Testis (tissue), 3 donors: Measurements from ENCODE around the gene GCG. TPM values are rescaled to one million over a fixed set of nuclear protein-coding genes. Genes with fewer than 3 reads are reported as not detected.

Experiments
- DNase-seq: peaks from one replicate; pipeline ENCODE4 v3.0.0-alpha.2; 2019
- H3K27ac ChIP-seq, 2 donors: fragments of 200-600 bp; sonication (generic); one replicate each; pipeline ENCODE4 v1.5.1; 2019
- H3K27me3 ChIP-seq: fragments of 200-600 bp; sonication (generic); one replicate; pipeline ENCODE4 v1.5.1; 2019
- H3K36me3 ChIP-seq: fragments of 200-600 bp; sonication (generic); one replicate; pipeline ENCODE4 v1.5.1; 2017; ENCODE audit warnings: low read depth; ENCODE audit errors: missing control alignments
- H3K4me1 ChIP-seq: fragments of 200-600 bp; sonication (generic); one replicate; pipeline ENCODE4 v1.5.1; 2019
- H3K4me3 ChIP-seq, 2 donors: fragments of 200-600 bp; sonication (generic); one replicate each; pipeline ENCODE4 v1.5.1; 2017 to 2019
- H3K9me3 ChIP-seq: fragments of 200-600 bp; sonication (generic); one replicate; pipeline ENCODE4 v1.5.1; 2017
- POLR2A ChIP-seq: fragments of 450-650 bp; IDR thresholded peaks from one replicate; pipeline ENCODE4 v1.6.1; 2017; ENCODE audit warnings: antibody characterized with exemption, mild to moderate bottlenecking, moderate library complexity
- WGBS, 2 donors: methylation state at CpG; one replicate each; pipeline ENCODE4 v1.1.5; 2018; 5-methylcytosine and 5-hydroxymethylcytosine counted together
- intact Hi-C: fragments of 100-400 bp; cut with DNase I; formaldehyde crosslinking; loops from one replicate; pipeline ENCODE4 v1.15.1; 2023; ENCODE audit warnings: low total_unique reads
- polyA plus RNA-seq: library from polyadenylated mRNA; stranded (reverse); fragments of 350-450 nt; fragmentation: Illumina TruSeq; extraction: RNeasy Lipid Tissue Mini Kit (QIAGEN cat#74804); gene quantifications from one replicate; pipeline ENCODE4 v1.2.3, GENCODE V29; 2014; ENCODE audit warnings: low read depth, low replicate concordance; ENCODE audit not compliant: insufficient read depth
- total RNA-seq, 2 donors: library from RNA; depleted of rRNA; stranded (reverse); fragments of >200 nt; gene quantifications; one replicate each; pipeline ENCODE4 v1.2.3, GENCODE V29; 2016
- TF ChIP-seq, protein P1 (sequence below), 3 experiments: fragments of 450-650 bp in 2 of 3; fragments of 200-600 bp in 1 of 3; sonication (generic) in 1 of 3; IDR thresholded peaks; one replicate each; pipeline ENCODE4 v1.5.1; 2016 to 2019; ENCODE audit warnings: antibody characterized with exemption in 3 of 3, mild to moderate bottlenecking in 2 of 3, moderate library complexity in 1 of 3

GCG gene
- total and polyA plus RNA-seq, 3 donors from 2014 or later, result not detected

DNA sequence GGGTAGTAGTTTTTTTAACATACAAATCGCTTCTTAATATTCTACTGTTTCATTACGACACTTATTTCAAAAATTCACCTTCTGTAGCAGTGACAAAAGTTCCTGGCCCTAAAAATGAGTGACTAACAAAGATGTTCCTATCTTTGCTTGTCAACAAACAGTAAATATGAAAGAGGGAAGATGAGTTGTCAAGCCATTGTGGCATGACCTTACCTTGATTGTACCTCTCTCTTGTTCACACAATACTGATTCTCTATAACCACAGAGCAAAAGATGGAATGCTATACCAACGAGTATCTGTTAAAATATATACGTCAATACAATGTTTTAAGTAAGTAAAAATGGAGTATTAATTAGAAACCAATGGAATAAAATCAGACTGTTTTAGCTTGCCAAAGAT, 14.7 kb upstream of the GCG start:
- DNase-seq, result no peak
- H3K9me3 ChIP-seq, result no peaks in the 10 kb centered on the region
- H3K36me3 ChIP-seq, result no peaks in the 10 kb centered on the region
- TF ChIP-seq POLR2A, result no peak
- TF ChIP-seq, protein P1, sequence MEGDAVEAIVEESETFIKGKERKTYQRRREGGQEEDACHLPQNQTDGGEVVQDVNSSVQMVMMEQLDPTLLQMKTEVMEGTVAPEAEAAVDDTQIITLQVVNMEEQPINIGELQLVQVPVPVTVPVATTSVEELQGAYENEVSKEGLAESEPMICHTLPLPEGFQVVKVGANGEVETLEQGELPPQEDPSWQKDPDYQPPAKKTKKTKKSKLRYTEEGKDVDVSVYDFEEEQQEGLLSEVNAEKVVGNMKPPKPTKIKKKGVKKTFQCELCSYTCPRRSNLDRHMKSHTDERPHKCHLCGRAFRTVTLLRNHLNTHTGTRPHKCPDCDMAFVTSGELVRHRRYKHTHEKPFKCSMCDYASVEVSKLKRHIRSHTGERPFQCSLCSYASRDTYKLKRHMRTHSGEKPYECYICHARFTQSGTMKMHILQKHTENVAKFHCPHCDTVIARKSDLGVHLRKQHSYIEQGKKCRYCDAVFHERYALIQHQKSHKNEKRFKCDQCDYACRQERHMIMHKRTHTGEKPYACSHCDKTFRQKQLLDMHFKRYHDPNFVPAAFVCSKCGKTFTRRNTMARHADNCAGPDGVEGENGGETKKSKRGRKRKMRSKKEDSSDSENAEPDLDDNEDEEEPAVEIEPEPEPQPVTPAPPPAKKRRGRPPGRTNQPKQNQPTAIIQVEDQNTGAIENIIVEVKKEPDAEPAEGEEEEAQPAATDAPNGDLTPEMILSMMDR (IDR thresholded peaks at IDR 0.05), result no peak
- no peak overlapping the region for H3K4me3 ChIP-seq
- no peaks in the 10 kb centered on the region for H3K27me3 ChIP-seq
- H3K27ac ChIP-seq, result no peak overlapping the region
- whole genome bisulfite sequencing, 2 donors, result 90 to 95% methylated on average over 4 of the region's 4 CpGs
- intact Hi-C loops, result no loop called here
- no peaks in the 10 kb centered on the region for H3K4me1 ChIP-seq

DNA sequence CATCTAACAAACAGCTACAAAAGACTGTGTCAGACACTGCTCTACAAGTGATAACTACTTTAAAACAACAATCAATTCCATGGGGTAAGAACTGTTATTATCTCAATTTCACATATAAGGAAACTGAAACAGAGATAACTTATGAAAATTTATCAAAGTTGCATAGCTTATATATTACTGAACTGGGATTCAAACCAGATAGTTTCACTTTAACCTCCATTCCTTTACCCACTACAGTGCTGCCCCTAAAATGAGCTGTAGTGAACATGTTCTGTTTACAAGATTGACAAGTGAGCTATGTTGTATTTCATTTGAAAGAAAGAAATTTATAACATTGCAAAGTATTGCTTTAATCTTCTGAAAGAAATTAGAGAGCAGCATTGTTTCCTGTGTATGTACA, 14.1 kb upstream of the GCG start:
- Histone ChIP-seq H3K27ac (no peak overlapping the region), H3K36me3 (no peaks in the 10 kb centered on the region), H3K9me3 (no peaks in the 10 kb centered on the region), H3K4me3 (no peak overlapping the region), H3K4me1 (no peaks in the 10 kb centered on the region), H3K27me3 (no peaks in the 10 kb centered on the region)
- no peak for TF ChIP-seq POLR2A
- TF ChIP-seq, protein P1 (IDR thresholded peaks at IDR 0.05), result no peak
- intact Hi-C loops, result no loop called here
- DNase-seq, result no peak

DNA sequence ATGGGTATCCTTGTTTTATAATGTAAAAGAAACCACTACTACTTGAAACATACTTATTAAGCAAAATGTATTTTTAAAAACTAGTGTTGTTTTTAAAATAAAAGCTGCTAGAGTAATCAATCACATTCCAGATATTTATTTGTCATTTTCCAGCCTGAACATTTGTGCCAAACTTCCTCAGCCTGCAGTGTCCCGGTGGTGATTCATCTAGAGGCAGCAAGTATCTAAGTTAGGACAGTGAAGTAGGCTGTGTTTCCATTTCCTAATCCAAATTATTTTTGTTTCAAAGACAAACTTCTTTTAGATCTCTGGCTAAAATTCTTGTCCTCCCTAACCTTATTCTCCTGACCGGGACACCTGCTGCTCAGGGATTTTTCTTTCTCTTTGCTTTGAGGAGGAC, 12.8 kb upstream of the GCG start:
- Histone ChIP-seq H3K27ac (no peak overlapping the region), H3K9me3 (no peaks in the 10 kb centered on the region), H3K27me3 (no peaks in the 10 kb centered on the region), H3K4me3 (no peak overlapping the region), H3K36me3 (no peaks in the 10 kb centered on the region), H3K4me1 (no peaks in the 10 kb centered on the region)
- WGBS, 2 donors, result 34 to 53% methylated on average over 2 of the region's 2 CpGs
- TF ChIP-seq POLR2A, result no peak
- TF ChIP-seq, protein P1 (IDR thresholded peaks at IDR 0.05), result no peak
- DNase-seq, result no peak
- intact Hi-C loops, result no loop called here

DNA sequence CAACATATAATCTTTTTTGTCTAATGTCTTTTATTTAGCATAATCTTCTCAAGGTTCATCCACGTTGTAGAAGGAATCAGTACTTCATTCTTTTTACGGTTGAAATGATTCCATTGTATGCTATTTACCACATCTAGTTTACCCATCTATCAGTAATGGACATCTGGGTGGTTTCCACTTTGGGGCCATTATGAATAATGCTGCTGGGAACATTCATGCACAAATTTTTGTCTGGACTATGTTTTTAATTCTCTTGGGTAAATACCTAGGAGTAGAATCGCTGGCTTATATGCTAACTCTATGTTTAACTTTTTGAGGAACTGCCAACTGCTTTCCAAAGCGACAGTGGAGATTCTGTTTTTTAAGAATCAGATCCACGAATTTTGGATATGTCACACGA, 7.4 kb upstream of the GCG start:
- WGBS, 2 donors, result 69 to 77% methylated on average over 6 of the region's 6 CpGs
- Histone ChIP-seq H3K4me3 (no peak overlapping the region), H3K27me3 (no peaks in the 10 kb centered on the region), H3K9me3 (no peaks in the 10 kb centered on the region), H3K4me1 (no peaks in the 10 kb centered on the region), H3K27ac (no peak overlapping the region), H3K36me3 (no peaks in the 10 kb centered on the region)
- DNase-seq, result no peak
- intact Hi-C loops, result no loop called here
- no peak for TF ChIP-seq POLR2A
- TF ChIP-seq, protein P1 (IDR thresholded peaks at IDR 0.05), result no peak

DNA sequence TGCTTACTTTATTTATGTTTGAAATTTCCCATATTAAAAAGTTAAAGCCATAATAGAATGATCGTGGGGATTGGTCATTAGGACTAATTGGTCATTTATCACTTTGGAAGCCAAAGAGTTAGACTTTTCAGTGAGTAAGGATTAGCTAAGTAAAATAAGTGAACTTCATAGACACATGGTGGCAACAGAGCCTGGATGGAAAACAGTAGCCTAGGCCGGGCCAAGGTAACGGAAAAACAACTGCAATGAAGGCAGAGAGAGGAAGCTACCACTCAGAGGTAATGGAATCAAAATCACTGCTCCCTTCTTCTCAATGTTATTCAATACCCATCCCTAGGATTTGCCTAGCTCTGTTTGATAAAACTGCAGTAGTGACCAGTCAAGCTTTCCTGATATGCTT, 4.1 kb upstream of the GCG start:
- Histone ChIP-seq H3K4me1 (no peaks in the 10 kb centered on the region), H3K9me3 (no peaks in the 10 kb centered on the region), H3K27ac (no peak overlapping the region), H3K27me3 (no peaks in the 10 kb centered on the region), H3K4me3 (no peak overlapping the region), H3K36me3 (no peaks in the 10 kb centered on the region)
- TF ChIP-seq POLR2A, result no peak
- TF ChIP-seq, protein P1 (IDR thresholded peaks at IDR 0.05), result no peak
- 83 to 86% methylated on average over 3 of the region's 3 CpGs for WGBS, 2 donors
- intact Hi-C loops, result no loop called here
- no peak for DNase-seq
